Liver (tissue), 3 donors: ENCODE data around the gene KANTR.

Experiments
- FOXA1 ChIP-seq: IDR thresholded peaks from 2 replicates; pipeline ENCODE4 v1.6.1; 2016; ENCODE audit warnings: antibody characterized with exemption
- HNF4A ChIP-seq, 2 donors: conservative IDR thresholded peaks; 2 replicates each; pipeline ENCODE4 v1.6.1; 2016; ENCODE audit warnings: antibody characterized with exemption in 2 of 2, mild to moderate bottlenecking in 2 of 2
- RAD21 ChIP-seq, 2 donors: IDR thresholded peaks; 2 replicates each; pipeline ENCODE4 v1.6.1; 2016; ENCODE audit warnings: antibody characterized with exemption in 2 of 2, mild to moderate bottlenecking in 2 of 2
- TAF1 ChIP-seq: conservative IDR thresholded peaks from 2 replicates; pipeline ENCODE4 v1.6.1; 2016; ENCODE audit warnings: antibody characterized with exemption, mild to moderate bottlenecking
- TF ChIP-seq, protein P1 (sequence below): fragments of 150-350 bp; IDR thresholded peaks from 2 replicates; pipeline ENCODE4 v1.5.1; 2017; ENCODE audit warnings: improper control_type of control experiment, low read depth, low read length; ENCODE audit not compliant: missing input control
- TF ChIP-seq, protein P2 (sequence below): IDR thresholded peaks from 2 replicates; pipeline ENCODE4 v1.6.1; 2016; ENCODE audit warnings: antibody characterized with exemption, mild to moderate bottlenecking
- TF ChIP-seq, protein P3 (sequence below): IDR thresholded peaks from 2 replicates; pipeline ENCODE4 v1.6.1; 2016; ENCODE audit warnings: antibody characterized with exemption
- TF ChIP-seq, protein P4 (sequence below): IDR thresholded peaks from 2 replicates; pipeline ENCODE4 v1.6.1; 2016; ENCODE audit warnings: antibody characterized with exemption
- donor health status: healthy.
- donor health status: healthy.

DNA sequence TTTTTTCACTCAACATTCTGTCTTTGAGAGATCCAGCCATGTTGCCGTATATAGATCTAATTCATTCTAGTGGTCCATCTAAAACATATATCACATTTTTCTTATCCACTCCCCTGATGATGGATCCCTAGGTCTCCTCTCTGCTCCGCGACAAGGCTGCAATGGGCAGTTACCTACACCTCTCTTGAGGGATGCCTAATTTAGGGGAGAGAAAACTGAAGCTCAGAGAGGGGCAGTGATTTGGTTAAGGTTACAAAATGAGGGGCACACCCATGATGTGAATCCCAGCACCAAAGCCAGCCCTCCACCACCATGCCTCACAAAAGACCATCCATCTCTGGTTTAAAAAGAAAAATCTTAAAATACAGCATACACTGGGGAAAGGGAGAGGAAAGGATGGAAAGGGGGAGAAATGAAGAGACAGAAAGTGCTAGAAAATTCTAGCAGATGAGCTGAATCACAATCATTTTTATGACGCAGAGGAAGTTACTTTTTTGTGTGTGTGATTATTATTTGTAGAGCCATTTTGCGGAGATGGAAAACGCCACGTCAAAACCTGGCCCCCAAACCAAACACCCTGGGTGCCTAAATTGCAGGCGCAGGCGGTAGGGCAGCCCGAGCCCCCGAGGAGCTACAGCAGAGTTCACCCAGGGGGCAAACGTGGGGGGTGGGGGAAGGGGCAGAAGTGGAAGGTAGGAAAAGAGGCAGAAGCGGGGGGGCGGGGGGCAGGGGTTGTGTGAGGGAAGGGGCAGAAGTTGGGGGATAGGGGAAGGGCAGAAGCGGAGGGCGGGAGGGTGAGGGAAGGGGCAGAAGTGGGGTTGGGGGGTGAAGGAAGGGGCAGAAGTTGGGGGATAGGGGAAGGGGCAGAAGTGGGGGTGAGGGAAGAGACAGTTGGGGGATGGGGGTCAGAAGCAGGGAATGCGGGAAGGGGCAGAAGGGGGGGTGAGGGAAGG lies 13.0 kb upstream of the KANTR start:
- TF ChIP-seq, protein P1, sequence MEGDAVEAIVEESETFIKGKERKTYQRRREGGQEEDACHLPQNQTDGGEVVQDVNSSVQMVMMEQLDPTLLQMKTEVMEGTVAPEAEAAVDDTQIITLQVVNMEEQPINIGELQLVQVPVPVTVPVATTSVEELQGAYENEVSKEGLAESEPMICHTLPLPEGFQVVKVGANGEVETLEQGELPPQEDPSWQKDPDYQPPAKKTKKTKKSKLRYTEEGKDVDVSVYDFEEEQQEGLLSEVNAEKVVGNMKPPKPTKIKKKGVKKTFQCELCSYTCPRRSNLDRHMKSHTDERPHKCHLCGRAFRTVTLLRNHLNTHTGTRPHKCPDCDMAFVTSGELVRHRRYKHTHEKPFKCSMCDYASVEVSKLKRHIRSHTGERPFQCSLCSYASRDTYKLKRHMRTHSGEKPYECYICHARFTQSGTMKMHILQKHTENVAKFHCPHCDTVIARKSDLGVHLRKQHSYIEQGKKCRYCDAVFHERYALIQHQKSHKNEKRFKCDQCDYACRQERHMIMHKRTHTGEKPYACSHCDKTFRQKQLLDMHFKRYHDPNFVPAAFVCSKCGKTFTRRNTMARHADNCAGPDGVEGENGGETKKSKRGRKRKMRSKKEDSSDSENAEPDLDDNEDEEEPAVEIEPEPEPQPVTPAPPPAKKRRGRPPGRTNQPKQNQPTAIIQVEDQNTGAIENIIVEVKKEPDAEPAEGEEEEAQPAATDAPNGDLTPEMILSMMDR: no peak
- TF ChIP-seq, protein P2, sequence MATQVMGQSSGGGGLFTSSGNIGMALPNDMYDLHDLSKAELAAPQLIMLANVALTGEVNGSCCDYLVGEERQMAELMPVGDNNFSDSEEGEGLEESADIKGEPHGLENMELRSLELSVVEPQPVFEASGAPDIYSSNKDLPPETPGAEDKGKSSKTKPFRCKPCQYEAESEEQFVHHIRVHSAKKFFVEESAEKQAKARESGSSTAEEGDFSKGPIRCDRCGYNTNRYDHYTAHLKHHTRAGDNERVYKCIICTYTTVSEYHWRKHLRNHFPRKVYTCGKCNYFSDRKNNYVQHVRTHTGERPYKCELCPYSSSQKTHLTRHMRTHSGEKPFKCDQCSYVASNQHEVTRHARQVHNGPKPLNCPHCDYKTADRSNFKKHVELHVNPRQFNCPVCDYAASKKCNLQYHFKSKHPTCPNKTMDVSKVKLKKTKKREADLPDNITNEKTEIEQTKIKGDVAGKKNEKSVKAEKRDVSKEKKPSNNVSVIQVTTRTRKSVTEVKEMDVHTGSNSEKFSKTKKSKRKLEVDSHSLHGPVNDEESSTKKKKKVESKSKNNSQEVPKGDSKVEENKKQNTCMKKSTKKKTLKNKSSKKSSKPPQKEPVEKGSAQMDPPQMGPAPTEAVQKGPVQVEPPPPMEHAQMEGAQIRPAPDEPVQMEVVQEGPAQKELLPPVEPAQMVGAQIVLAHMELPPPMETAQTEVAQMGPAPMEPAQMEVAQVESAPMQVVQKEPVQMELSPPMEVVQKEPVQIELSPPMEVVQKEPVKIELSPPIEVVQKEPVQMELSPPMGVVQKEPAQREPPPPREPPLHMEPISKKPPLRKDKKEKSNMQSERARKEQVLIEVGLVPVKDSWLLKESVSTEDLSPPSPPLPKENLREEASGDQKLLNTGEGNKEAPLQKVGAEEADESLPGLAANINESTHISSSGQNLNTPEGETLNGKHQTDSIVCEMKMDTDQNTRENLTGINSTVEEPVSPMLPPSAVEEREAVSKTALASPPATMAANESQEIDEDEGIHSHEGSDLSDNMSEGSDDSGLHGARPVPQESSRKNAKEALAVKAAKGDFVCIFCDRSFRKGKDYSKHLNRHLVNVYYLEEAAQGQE: no peak
- no peak for TF ChIP-seq RAD21 (IDR thresholded peaks at IDR 0.05)
- TF ChIP-seq, protein P3, sequence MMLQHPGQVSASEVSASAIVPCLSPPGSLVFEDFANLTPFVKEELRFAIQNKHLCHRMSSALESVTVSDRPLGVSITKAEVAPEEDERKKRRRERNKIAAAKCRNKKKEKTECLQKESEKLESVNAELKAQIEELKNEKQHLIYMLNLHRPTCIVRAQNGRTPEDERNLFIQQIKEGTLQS: no peak
- TF ChIP-seq TAF1: no peak
- no peak for TF ChIP-seq HNF4A (conservative IDR thresholded peaks at IDR 0.05)
- TF ChIP-seq, protein P4, sequence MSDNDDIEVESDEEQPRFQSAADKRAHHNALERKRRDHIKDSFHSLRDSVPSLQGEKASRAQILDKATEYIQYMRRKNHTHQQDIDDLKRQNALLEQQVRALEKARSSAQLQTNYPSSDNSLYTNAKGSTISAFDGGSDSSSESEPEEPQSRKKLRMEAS: no peak
- no peak for TF ChIP-seq FOXA1
